RWPE1 (cell line): ENCODE measurements around the gene CPTP.

Source experiments
- CTCF ChIA-PET: fragments of 350-600 bp; sonication (Branson Sonifier 250); formaldehyde crosslinking; extraction: SDS; loops from one replicate; lab custom pipeline; 2021; lab: Yijun Ruan, JAX
- POLR2A ChIA-PET: fragments of 400-600 bp; formaldehyde crosslinking; extraction: SDS; loops from one replicate; lab custom pipeline; 2020; ENCODE audit warnings: antibody characterized with exemption; ENCODE audit not compliant: low non-redundant PET; lab: Yijun Ruan, JAX
- DNase-seq: peaks from one replicate; pipeline ENCODE4 v3.0.0; 2012; ENCODE audit warnings: low spot score
- H3K27ac ChIP-seq: fragments of 450-650 bp; 2 replicates; pipeline ENCODE4 v1.5.1; 2017
- CTCF ChIP-seq: fragments of 450-650 bp; conservative IDR thresholded peaks from 2 replicates; pipeline ENCODE4 v1.5.1; 2017; ENCODE audit warnings: low read depth, mild to moderate bottlenecking

Gene CPTP

GRCh38 chr1:1342061-1342562 lies 17.5 kb downstream of the CPTP start:
- H3K27ac ChIP-seq, result peak overlapping the region; percentile 98
- CTCF ChIA-PET, result no interaction called here
- POLR2A ChIA-PET, result no interaction called here
- no peak for TF ChIP-seq CTCF
- DNase-seq, result no peak

GRCh38 chr1:1342584-1343115 lies 18.0 kb downstream of the CPTP start:
- peak overlapping the region; percentile 98 for H3K27ac ChIP-seq
- no peak for DNase-seq
- ChIA-PET POLR2A (no interaction called here), CTCF (interaction anchor here (0.6 kb wide), 1 partner anchor 16 kb away, joined by 4 read pairs; no protein-coding TSS in a partner anchor)
- no peak for TF ChIP-seq CTCF

- ChIA-PET POLR2A (interaction anchor here (0.9 kb wide), 1 partner anchor 34 kb away, joined by 6 read pairs; no protein-coding TSS in a partner anchor), CTCF (interaction anchor here (0.7 to 1.1 kb wide), 2 partner anchors 29 to 45 kb away, joined by 4 to 6 read pairs; no protein-coding TSS in a partner anchor)
- no peak for TF ChIP-seq CTCF
Observed at GRCh38 chr1:1343811-1344421, 19.3 kb downstream of the CPTP start.

GRCh38 chr1:1344655-1345361 lies 20.2 kb downstream of the CPTP start:
- ChIA-PET CTCF (interaction anchor here (0.5 to 1.5 kb wide), 6 partner anchors 11 to 1103 kb away, joined by 3 to 6 read pairs (median 5); no protein-coding TSS in a partner anchor), POLR2A (interaction anchor here (0.9 kb wide), 1 partner anchor 35 kb away, joined by 6 read pairs; no protein-coding TSS in a partner anchor)
- DNase-seq, result peak; percentile 93
- TF ChIP-seq CTCF, result peak; percentile 71
- H3K27ac ChIP-seq, result peak overlapping the region; percentile 98

More at GRCh38 chr1:1343811-1344421, 19.3 kb downstream of the CPTP start:
- H3K27ac ChIP-seq, result peak overlapping the region; percentile 98
- no peak for DNase-seq

- POLR2A ChIA-PET, result no interaction called here
- peak overlapping the region; percentile 98 for H3K27ac ChIP-seq
- TF ChIP-seq CTCF, result no peak
- CTCF ChIA-PET, result interaction anchor here (0.5 to 1.5 kb wide), 3 partner anchors 12 to 97 kb away, joined by 3 to 6 read pairs (median 5); no protein-coding TSS in a partner anchor
- DNase-seq, result no peak
Observed at GRCh38 chr1:1345384-1345783, 20.8 kb downstream of the CPTP start.

- no peak for DNase-seq
- H3K27ac ChIP-seq, result peak overlapping the region; percentile 98
- CTCF ChIA-PET, result interaction anchor here (0.5 to 1.5 kb wide), 3 partner anchors 12 to 96 kb away, joined by 3 to 6 read pairs (median 5); no protein-coding TSS in a partner anchor
- POLR2A ChIA-PET, result interaction anchor here (0.6 kb wide), 1 partner anchor 29 kb away, joined by 3 read pairs; the partner anchor contains the start of gene AURKAIP1
- no peak for TF ChIP-seq CTCF
Observed at GRCh38 chr1:1345860-1346500, 21.4 kb downstream of the CPTP start.
